Trophoblast cell (in vitro differentiated cells and primary cell): Measurements from ENCODE around the gene BPGM.
"Not testable (repeated sequence)": the region's sequence is repeated elsewhere in the genome, so short reads cannot be mapped to it uniquely, and the experiment has no call there.

Source experiments
- DNase-seq, 2 donors: peaks; one replicate each; pipeline ENCODE4 v3.0.0-alpha.2; 2016
- H2AFZ ChIP-seq: 2 replicates; pipeline ENCODE4 v1.6.1; 2013; ENCODE audit warnings: low read length, moderate library complexity, mild to moderate bottlenecking; ENCODE audit not compliant: insufficient read depth, poor library complexity
- H2AK5ac ChIP-seq: 2 replicates; pipeline ENCODE4 v1.6.1; 2013; ENCODE audit warnings: mild to moderate bottlenecking, low read length
- H2BK120ac ChIP-seq: 2 replicates; pipeline ENCODE4 v1.6.1; 2013; ENCODE audit warnings: low read length, mild to moderate bottlenecking, moderate library complexity; ENCODE audit not compliant: insufficient read depth, poor library complexity
- H2BK12ac ChIP-seq: 2 replicates; pipeline ENCODE4 v1.6.1; 2013; ENCODE audit warnings: mild to moderate bottlenecking, low read length, moderate library complexity
- H2BK5ac ChIP-seq: 2 replicates; pipeline ENCODE4 v1.6.1; 2013; ENCODE audit warnings: low read length, low read depth, moderate library complexity, mild to moderate bottlenecking; ENCODE audit not compliant: poor library complexity
- H3K14ac ChIP-seq: 2 replicates; pipeline ENCODE4 v1.6.1; 2013; ENCODE audit warnings: mild to moderate bottlenecking, low read length
- H3K18ac ChIP-seq: 2 replicates; pipeline ENCODE4 v1.6.1; 2013; ENCODE audit warnings: mild to moderate bottlenecking, low read length
- H3K23ac ChIP-seq: 2 replicates; pipeline ENCODE4 v1.6.1; 2013; ENCODE audit warnings: low read length
- H3K27ac ChIP-seq: 2 replicates; pipeline ENCODE4 v1.5.1; 2013; ENCODE audit warnings: low read depth, mild to moderate bottlenecking, inconsistent platforms, low read length, moderate library complexity
- H3K27me3 ChIP-seq: 2 replicates; pipeline ENCODE4 v1.6.1; 2013; ENCODE audit warnings: inconsistent platforms, mild to moderate bottlenecking, low read length, moderate library complexity; ENCODE audit not compliant: insufficient read depth
- H3K36me3 ChIP-seq, 2 experiments: 1 replicate in 1 of 2; 2 replicates in 1 of 2; pipeline ENCODE4 v1.6.1; 2013; ENCODE audit warnings: low read length in 2 of 2, mild to moderate bottlenecking in 2 of 2, moderate library complexity in 1 of 2; ENCODE audit not compliant: insufficient read depth in 2 of 2, control insufficient read depth in 1 of 2
- H3K4ac ChIP-seq: 2 replicates; pipeline ENCODE4 v1.6.1; 2013; ENCODE audit warnings: low read depth, mild to moderate bottlenecking, low read length, moderate library complexity
- H3K4me1 ChIP-seq, 2 experiments: 1 replicate in 1 of 2; 2 replicates in 1 of 2; pipeline ENCODE4 v1.6.1; 2013; ENCODE audit warnings: low read length in 2 of 2, mild to moderate bottlenecking in 2 of 2, moderate library complexity in 1 of 2; ENCODE audit not compliant: insufficient read depth in 2 of 2, control insufficient read depth in 1 of 2
- H3K4me2 ChIP-seq: 2 replicates; pipeline ENCODE4 v1.6.1; 2013; ENCODE audit warnings: inconsistent platforms, mild to moderate bottlenecking, low read length, moderate library complexity
- H3K4me3 ChIP-seq: 2 replicates; pipeline ENCODE4 v1.5.1; 2013; ENCODE audit warnings: mild to moderate bottlenecking, low read depth, low read length, inconsistent platforms
- H3K79me1 ChIP-seq: one replicate; pipeline ENCODE4 v1.6.1; 2013; ENCODE audit warnings: low read length
- H3K79me2 ChIP-seq: 2 replicates; pipeline ENCODE4 v1.6.1; 2013; ENCODE audit warnings: low read length, mild to moderate bottlenecking; ENCODE audit not compliant: control insufficient read depth, insufficient read depth, poor library complexity
- H3K9ac ChIP-seq: 2 replicates; pipeline ENCODE4 v1.6.1; 2013; ENCODE audit warnings: mild to moderate bottlenecking, low read length
- H3K9me3 ChIP-seq: 2 replicates; pipeline ENCODE4 v1.6.1; 2013; ENCODE audit warnings: low read depth, mild to moderate bottlenecking, control low read depth, inconsistent platforms, low read length; ENCODE audit not compliant: insufficient read depth
- H4K12ac ChIP-seq: 2 replicates; pipeline ENCODE4 v1.6.1; 2013; ENCODE audit warnings: low read depth, mild to moderate bottlenecking, low read length, moderate library complexity
- H4K8ac ChIP-seq: 2 replicates; pipeline ENCODE4 v1.6.1; 2013; ENCODE audit warnings: low read depth, mild to moderate bottlenecking, low read length, moderate library complexity
- H4K91ac ChIP-seq: one replicate; pipeline ENCODE4 v1.6.1; 2013; ENCODE audit warnings: low read depth, mild to moderate bottlenecking, low read length, moderate library complexity
- WGBS: extraction: QIAGEN DNeasy Blood & Tissue Kit; methylation state at CpG from one replicate; pipeline ENCODE4 v1.1.7; 2013; ENCODE audit warnings: missing lambda C conversion rate; ENCODE audit not compliant: insufficient read length, insufficient coverage; ENCODE audit errors: extremely low coverage; 5-methylcytosine and 5-hydroxymethylcytosine counted together

Gene BPGM

GRCh38 chr7:134665045-134665444 is 18.4 kb downstream of the BPGM start:
- WGBS: no CpG with 5 or more reads among the region's 3 CpGs
- H3K9ac ChIP-seq, DNase-seq: not testable (repeated sequence)

GRCh38 chr7:134667899-134668298 is 21.2 kb downstream of the BPGM start:
- H2BK120ac ChIP-seq: no peak overlapping the region
- H3K27ac ChIP-seq: no peak overlapping the region
- no peak overlapping the region for H2BK5ac ChIP-seq
- WGBS: no CpG with 5 or more reads among the region's 1 CpG
- no peaks in the 10 kb centered on the region for H3K9me3 ChIP-seq
- no peak overlapping the region for H4K12ac ChIP-seq
- no peak overlapping the region for H3K9ac ChIP-seq
- no peak overlapping the region for H2AFZ ChIP-seq
- no peaks in the 10 kb centered on the region for H3K27me3 ChIP-seq
- H2BK12ac ChIP-seq: no peak overlapping the region
- H3K4me1 ChIP-seq: peaks cover 0 to 2% of the 10 kb centered on the region in 2 experiments
- H3K79me2 ChIP-seq: no peaks in the 10 kb centered on the region
- no peak overlapping the region for H4K8ac ChIP-seq
- H3K79me1 ChIP-seq: no peaks in the 10 kb centered on the region
- no peak overlapping the region for H3K4ac ChIP-seq
- no peak overlapping the region for H3K14ac ChIP-seq
- no peak for DNase-seq
- no peak overlapping the region for H3K18ac ChIP-seq
- no peak overlapping the region for H4K91ac ChIP-seq
- H3K4me3 ChIP-seq: no peak overlapping the region
- H3K36me3 ChIP-seq: no peaks in the 10 kb centered on the region
- H3K23ac ChIP-seq: no peak overlapping the region
- H3K4me2 ChIP-seq: no peak overlapping the region
- no peak overlapping the region for H2AK5ac ChIP-seq

More at GRCh38 chr7:134665045-134665444, 18.4 kb downstream of the BPGM start:
- not testable (repeated sequence) for H2BK5ac ChIP-seq, H3K4me3 ChIP-seq, H2AK5ac ChIP-seq, H2BK120ac ChIP-seq, H3K79me2 ChIP-seq, H4K12ac ChIP-seq, H2BK12ac ChIP-seq, H3K4me1 ChIP-seq, H3K18ac ChIP-seq, H3K79me1 ChIP-seq, H3K27ac ChIP-seq, H3K4me2 ChIP-seq, H3K9me3 ChIP-seq, H3K14ac ChIP-seq, H3K23ac ChIP-seq, H3K36me3 ChIP-seq, H4K91ac ChIP-seq, H3K4ac ChIP-seq, H3K27me3 ChIP-seq, H4K8ac ChIP-seq, H2AFZ ChIP-seq

GRCh38 chr7:134669388-134669787 is 22.7 kb downstream of the BPGM start:
- no peaks in the 10 kb centered on the region for H3K79me1 ChIP-seq

GRCh38 chr7:134669845-134670373 is 23.3 kb downstream of the BPGM start:
- peaks cover 0 to 1% of the 10 kb centered on the region in 2 experiments for H3K36me3 ChIP-seq
- H3K23ac ChIP-seq: no peak overlapping the region
- H4K12ac ChIP-seq: no peak overlapping the region
- H3K4me3 ChIP-seq: no peak overlapping the region
- H4K91ac ChIP-seq: no peak overlapping the region
- no peak overlapping the region for H3K14ac ChIP-seq
- H2AFZ ChIP-seq: no peak overlapping the region
- H3K79me2 ChIP-seq: no peaks in the 10 kb centered on the region
- H3K9me3 ChIP-seq: no peaks in the 10 kb centered on the region
- no peak overlapping the region for H2BK120ac ChIP-seq
- no peak overlapping the region for H2BK12ac ChIP-seq
- H3K18ac ChIP-seq: no peak overlapping the region
- no peak overlapping the region for H3K4me2 ChIP-seq
- H3K27me3 ChIP-seq: no peaks in the 10 kb centered on the region
- no peak overlapping the region for H3K9ac ChIP-seq
- H2AK5ac ChIP-seq: no peak overlapping the region
- no CpG with 5 or more reads among the region's 8 CpGs for WGBS
- no peak overlapping the region for H4K8ac ChIP-seq
- no peaks in the 10 kb centered on the region for H3K79me1 ChIP-seq
- H2BK5ac ChIP-seq: no peak overlapping the region
- no peak overlapping the region for H3K4ac ChIP-seq
- peak in 1 of 2 donors; percentile 32 for DNase-seq
- H3K27ac ChIP-seq: peak overlapping the region; percentile 8
- peaks cover 0 to 2% of the 10 kb centered on the region in 2 experiments for H3K4me1 ChIP-seq

More at GRCh38 chr7:134669388-134669787, 22.7 kb downstream of the BPGM start:
- Histone ChIP-seq H3K4me2 (no peak overlapping the region), H3K14ac (no peak overlapping the region), H3K23ac (no peak overlapping the region), H2BK12ac (no peak overlapping the region), H3K79me2 (no peaks in the 10 kb centered on the region), H3K9ac (no peak overlapping the region), H3K27ac (no peak overlapping the region), H3K4me1 (peaks cover 0 to 2% of the 10 kb centered on the region in 2 experiments), H4K8ac (no peak overlapping the region), H2BK120ac (no peak overlapping the region), H3K4ac (no peak overlapping the region), H2BK5ac (no peak overlapping the region), H2AK5ac (no peak overlapping the region), H4K91ac (no peak overlapping the region), H4K12ac (no peak overlapping the region), H3K36me3 (peaks cover 0 to 1% of the 10 kb centered on the region in 2 experiments), H2AFZ (no peak overlapping the region), H3K18ac (no peak overlapping the region), H3K27me3 (no peaks in the 10 kb centered on the region), H3K9me3 (no peaks in the 10 kb centered on the region), H3K4me3 (no peak overlapping the region)
- no CpG with 5 or more reads among the region's 4 CpGs for WGBS
- DNase-seq: no peak
